ENCODE data around the gene HLA-DOB.

GRCh38 chr6:32865724-32866443, 49.1 kb upstream of the HLA-DOB start:
- TF ChIP-seq SP1 (IDR thresholded peaks at IDR 0.05) = no peak
- TF ChIP-seq, protein P1, sequence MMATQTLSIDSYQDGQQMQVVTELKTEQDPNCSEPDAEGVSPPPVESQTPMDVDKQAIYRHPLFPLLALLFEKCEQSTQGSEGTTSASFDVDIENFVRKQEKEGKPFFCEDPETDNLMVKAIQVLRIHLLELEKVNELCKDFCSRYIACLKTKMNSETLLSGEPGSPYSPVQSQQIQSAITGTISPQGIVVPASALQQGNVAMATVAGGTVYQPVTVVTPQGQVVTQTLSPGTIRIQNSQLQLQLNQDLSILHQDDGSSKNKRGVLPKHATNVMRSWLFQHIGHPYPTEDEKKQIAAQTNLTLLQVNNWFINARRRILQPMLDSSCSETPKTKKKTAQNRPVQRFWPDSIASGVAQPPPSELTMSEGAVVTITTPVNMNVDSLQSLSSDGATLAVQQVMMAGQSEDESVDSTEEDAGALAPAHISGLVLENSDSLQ (IDR thresholded peaks at IDR 0.05) = no peak

Data from HEK293T (cell line).